IPS-15b (cell line): ENCODE results near the gene USPL1.

ENCODE experiments used
- H3K27me3 ChIP-seq: one replicate; pipeline ENCODE4 v1.6.1; 2013; ENCODE audit warnings: low read length; ENCODE audit not compliant: control insufficient read depth, insufficient read depth
- H3K36me3 ChIP-seq: one replicate; pipeline ENCODE4 v1.6.1; 2013; ENCODE audit warnings: low read length; ENCODE audit not compliant: control insufficient read depth, insufficient read depth
- H3K4me1 ChIP-seq: one replicate; pipeline ENCODE4 v1.6.1; 2013; ENCODE audit warnings: mild to moderate bottlenecking, low read length; ENCODE audit not compliant: control insufficient read depth, insufficient read depth
- H3K4me3 ChIP-seq: one replicate; pipeline ENCODE4 v1.5.1; 2013; ENCODE audit warnings: low read depth, low read length
- H3K9ac ChIP-seq: one replicate; pipeline ENCODE4 v1.6.1; 2013; ENCODE audit warnings: low read depth, mild to moderate bottlenecking, low read length
- H3K9me3 ChIP-seq: one replicate; pipeline ENCODE4 v1.6.1; 2013; ENCODE audit warnings: mild to moderate bottlenecking, low read length; ENCODE audit not compliant: control insufficient read depth, insufficient read depth

USPL1 gene

DNA sequence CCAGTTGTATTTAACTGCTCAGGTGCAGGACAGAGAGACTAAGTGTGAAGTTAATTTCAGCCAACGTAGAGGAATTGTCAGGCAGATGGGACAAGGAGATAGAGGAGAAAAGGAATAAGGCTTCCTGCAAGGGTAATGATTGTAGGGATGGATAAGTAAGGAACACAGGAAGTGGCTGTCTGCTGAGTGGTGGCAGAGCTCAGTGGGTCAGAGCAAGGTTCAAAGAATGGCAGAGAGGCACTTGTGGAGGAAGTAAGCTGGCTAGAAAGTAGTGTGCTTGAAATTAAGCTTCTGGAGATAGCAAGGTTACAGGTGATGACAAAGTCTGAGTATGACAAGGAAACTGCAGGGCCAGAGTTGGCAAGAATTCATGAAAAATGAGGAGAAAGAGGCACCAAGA lies 47.9 kb downstream of the USPL1 start:
- Histone ChIP-seq H3K36me3 (no peaks in the 10 kb centered on the region), H3K4me1 (no peaks in the 10 kb centered on the region), H3K4me3 (no peak overlapping the region), H3K9ac (no peak overlapping the region), H3K27me3 (no peaks in the 10 kb centered on the region), H3K9me3 (no peaks in the 10 kb centered on the region)

DNA sequence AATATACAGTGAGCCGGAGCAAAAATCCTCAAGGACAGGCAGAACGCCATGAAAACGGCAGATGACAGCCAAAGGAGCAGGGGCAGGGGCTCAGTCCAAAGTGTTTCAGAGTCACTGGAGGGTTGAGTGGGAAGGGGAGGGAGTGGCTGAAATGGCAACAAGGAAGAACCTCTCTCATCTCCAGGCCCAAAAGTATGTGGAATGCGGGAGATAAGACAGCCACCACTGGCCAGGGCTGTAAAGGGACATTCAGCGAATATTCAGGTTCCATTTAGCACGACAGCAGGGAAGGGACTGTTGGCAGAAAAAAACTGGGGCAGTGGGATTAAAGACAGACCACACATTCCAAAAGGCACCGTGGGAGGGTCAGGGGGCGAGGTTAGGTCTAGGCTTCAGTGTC lies 48.4 kb downstream of the USPL1 start:
- no peaks in the 10 kb centered on the region for H3K36me3 ChIP-seq
- no peaks in the 10 kb centered on the region for H3K4me1 ChIP-seq
- no peak overlapping the region for H3K9ac ChIP-seq
- H3K9me3 ChIP-seq, result no peaks in the 10 kb centered on the region
- H3K4me3 ChIP-seq, result no peak overlapping the region
- H3K27me3 ChIP-seq, result no peaks in the 10 kb centered on the region

DNA sequence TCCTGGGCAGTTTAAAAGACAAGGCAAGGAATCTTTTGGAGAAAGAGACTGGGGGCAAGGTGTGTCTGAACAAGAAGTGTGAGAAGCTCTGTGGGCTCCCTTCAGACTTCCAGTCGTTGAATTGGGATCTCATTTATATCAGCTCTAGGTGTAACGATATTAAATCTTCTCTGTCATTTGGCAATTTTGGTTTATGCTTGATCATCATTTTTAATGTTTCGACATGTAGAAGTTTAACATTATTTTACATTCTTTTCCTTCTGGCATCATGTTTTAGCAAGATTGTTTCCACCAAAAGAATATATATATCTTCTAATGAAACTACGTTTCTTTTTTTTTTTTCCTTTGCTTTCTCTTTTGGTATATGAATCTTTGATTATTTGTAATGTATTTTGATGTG lies 49.3 kb downstream of the USPL1 start:
- Histone ChIP-seq H3K4me3 (no peak overlapping the region), H3K9me3 (no peaks in the 10 kb centered on the region), H3K36me3 (no peaks in the 10 kb centered on the region), H3K27me3 (no peaks in the 10 kb centered on the region), H3K9ac (no peak overlapping the region), H3K4me1 (no peaks in the 10 kb centered on the region)

DNA sequence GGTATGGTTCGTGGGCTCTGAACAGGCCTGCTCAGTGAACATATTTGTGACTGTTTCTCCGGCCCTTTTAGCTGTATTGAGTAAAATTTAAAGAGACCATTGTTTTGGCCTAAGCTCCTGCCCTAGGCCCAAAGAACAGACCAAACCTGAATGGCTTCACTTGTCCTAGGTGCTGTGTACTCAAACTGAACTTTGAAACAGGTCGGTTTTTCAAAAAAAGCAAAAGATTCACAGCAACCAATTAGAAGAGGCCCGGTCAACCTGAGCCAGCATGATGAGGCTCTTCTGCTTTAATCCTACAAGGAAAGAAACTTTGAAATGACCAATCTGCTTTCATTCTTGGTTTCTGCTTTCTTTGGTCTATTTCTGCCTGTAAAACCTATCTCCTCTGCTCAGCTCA lies 50.6 kb downstream of the USPL1 start:
- Histone ChIP-seq H3K9me3 (no peaks in the 10 kb centered on the region), H3K27me3 (peaks cover 1% of the 10 kb centered on the region), H3K4me1 (peaks cover under 1% of the 10 kb centered on the region), H3K4me3 (no peak overlapping the region), H3K36me3 (no peaks in the 10 kb centered on the region), H3K9ac (no peak overlapping the region)

DNA sequence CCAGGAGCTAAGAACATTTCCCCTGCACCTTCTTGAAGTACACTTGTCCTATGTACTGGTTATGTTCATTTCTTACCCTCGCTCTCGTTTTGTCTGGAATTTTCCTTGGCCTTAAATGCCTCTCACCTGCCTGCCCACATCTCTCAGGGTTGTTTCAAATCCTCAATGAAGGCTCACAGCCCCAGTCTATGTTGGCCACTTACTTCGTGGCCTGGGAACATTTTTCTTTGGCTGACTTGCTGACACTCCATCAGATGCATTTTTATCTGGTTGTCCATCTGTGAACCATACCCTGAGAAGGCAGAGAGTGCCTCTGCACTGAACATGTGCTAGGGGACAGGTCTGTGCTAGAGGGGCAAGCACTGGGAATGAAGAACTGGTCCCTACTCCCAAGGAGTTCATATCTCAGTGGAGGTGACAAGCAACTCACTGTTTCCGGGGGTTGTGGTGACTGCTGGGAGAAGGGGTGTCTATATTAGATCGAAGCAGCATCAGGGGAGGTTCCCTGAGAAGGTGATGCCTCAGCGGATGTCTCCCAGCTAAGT lies 53.6 kb downstream of the USPL1 start:
- H3K9ac ChIP-seq, result no peak overlapping the region

DNA sequence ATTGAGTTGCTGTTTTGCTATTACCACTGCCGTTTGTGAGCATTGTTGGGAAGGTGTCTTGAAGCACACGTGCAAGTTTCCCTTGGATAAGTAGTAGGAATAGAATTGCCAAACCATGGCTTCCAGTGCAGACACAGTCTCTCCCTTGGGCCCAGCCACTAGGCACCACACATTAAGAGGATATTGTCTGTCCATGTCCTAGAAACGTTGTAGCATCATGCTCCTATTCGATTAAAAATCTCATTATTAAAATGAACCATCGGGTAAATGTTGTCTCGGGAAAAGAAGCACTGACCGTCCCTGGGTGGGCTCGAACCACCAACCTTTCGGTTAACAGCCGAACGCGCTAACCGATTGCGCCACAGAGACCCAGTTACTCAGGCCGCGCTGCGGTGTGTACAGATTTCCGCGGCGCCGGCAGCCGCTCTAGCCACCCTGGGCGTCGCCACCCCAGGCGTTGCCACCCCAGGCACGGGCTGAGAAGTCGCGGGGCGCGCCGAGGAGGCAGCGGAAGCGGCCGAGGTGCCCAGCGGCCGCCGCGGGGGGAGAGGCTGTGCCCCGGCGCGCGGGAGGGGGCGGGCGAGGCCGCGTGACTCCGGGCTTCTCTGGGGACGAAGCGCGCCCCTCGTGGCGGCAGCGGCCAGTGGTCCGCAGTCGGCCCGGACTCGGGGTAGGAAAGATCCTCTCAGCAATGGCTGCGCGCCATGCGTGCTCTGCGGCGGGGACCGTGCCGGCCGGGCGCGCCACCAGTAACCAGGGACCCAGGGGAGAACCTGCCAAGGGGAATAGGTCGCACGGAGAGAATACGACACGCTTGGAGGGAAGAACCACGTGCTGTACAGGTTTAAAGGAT lies 56.2 kb downstream of the USPL1 start:
- no peaks in the 10 kb centered on the region for H3K9me3 ChIP-seq
- H3K27me3 ChIP-seq, result peaks cover 16% of the 10 kb centered on the region
- peaks cover 4% of the 10 kb centered on the region for H3K4me1 ChIP-seq
- H3K9ac ChIP-seq, result peak overlapping the region; percentile 41
- peak overlapping the region; percentile 85 for H3K4me3 ChIP-seq
- H3K36me3 ChIP-seq, result no peaks in the 10 kb centered on the region

More for the DNA sequence above, 53.6 kb downstream of the USPL1 start:
- Histone ChIP-seq H3K4me3 (no peak overlapping the region), H3K9me3 (no peaks in the 10 kb centered on the region), H3K36me3 (no peaks in the 10 kb centered on the region), H3K27me3 (peaks cover 16% of the 10 kb centered on the region), H3K4me1 (peaks cover 4% of the 10 kb centered on the region)

DNA sequence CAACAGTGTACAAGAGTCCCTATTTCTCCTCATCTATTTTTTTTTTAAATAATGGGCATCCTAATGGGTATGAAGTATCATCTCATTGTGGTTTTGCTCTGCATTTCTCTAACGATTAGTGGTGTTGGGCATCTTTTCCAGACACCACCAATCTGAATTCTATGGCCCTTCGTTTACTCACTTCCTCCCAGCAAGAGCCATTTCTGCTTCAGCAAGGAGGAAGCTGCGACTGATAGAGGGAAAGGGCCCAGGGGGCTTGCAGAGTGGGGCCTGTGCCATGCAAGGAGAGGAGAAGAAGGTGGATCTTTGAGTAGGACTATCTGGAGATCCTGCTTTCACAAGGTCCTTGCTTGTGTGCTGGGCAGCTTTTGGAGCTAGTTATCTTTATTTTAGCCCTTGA lies 58.0 kb downstream of the USPL1 start:
- H3K36me3 ChIP-seq, result no peaks in the 10 kb centered on the region
- H3K9me3 ChIP-seq, result no peaks in the 10 kb centered on the region
- no peak overlapping the region for H3K9ac ChIP-seq

DNA sequence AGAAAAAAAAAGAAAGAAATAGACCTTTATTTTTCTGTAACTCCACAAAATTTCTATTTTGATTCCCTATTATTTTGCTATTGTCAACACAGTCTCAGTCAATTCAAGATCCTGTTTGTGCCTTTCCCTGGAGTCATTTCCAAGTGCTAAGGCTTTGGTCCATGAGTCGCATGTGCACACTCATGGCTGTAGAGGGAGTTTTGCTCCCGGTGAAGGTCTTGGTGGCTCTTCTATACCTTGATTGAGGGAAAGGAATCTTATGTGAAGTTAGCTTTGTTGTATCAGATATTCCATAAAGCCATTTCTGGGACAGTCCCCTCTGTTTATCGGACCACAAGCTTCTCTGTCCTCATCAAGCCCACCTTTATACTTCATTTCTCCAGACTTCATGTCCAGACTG lies 59.0 kb downstream of the USPL1 start:
- H3K9me3 ChIP-seq, result no peaks in the 10 kb centered on the region
- no peak overlapping the region for H3K4me3 ChIP-seq
- H3K27me3 ChIP-seq, result peaks cover 16% of the 10 kb centered on the region
- H3K9ac ChIP-seq, result no peak overlapping the region
- H3K36me3 ChIP-seq, result no peaks in the 10 kb centered on the region
- peaks cover 4% of the 10 kb centered on the region for H3K4me1 ChIP-seq

More for the DNA sequence above, 58.0 kb downstream of the USPL1 start:
- peaks cover 4% of the 10 kb centered on the region for H3K4me1 ChIP-seq
- H3K4me3 ChIP-seq, result no peak overlapping the region
- peaks cover 16% of the 10 kb centered on the region for H3K27me3 ChIP-seq

DNA sequence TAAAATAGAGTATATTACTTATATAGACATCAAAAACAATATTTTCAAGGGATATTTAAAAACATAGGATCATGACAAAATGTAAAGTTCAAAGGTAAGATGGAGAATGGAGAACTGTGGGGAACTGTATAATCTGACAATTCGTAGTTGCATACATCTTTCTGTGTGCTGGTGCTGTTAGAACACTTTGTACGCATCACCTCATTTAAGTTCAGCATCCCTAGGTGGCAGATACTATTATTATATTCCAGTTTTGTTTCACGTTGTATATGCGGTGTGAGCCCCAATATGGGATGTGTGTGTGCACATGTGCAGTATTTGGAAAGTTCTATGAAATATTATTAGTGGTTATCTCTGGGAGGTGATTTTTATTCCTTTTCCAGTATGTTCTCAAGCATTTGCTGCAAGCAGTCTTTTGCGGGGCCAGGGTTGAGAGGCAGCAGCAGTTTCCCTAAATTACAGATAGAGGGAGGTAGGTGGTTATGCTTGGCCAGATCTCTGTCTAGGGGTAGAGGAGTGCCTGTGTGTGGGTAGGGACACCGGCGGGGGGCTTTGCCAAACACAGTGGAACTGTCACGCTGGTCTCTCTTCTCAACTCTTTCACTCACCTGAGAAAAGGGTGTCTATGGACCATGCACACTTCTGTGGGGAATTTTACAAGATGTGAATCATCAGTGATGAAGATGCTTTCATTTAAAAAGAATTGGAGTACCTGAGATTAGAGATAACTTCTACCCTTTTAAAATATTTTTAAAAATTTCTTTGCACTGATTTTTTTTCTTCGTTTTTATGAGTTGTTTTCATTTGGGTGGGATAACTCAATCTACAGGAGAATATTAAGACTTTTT lies 62.0 kb downstream of the USPL1 start:
- no peak overlapping the region for H3K9ac ChIP-seq
- no peak overlapping the region for H3K4me3 ChIP-seq
- H3K9me3 ChIP-seq, result no peaks in the 10 kb centered on the region
- peaks cover 10% of the 10 kb centered on the region for H3K27me3 ChIP-seq
- no peaks in the 10 kb centered on the region for H3K36me3 ChIP-seq
- no peaks in the 10 kb centered on the region for H3K4me1 ChIP-seq

DNA sequence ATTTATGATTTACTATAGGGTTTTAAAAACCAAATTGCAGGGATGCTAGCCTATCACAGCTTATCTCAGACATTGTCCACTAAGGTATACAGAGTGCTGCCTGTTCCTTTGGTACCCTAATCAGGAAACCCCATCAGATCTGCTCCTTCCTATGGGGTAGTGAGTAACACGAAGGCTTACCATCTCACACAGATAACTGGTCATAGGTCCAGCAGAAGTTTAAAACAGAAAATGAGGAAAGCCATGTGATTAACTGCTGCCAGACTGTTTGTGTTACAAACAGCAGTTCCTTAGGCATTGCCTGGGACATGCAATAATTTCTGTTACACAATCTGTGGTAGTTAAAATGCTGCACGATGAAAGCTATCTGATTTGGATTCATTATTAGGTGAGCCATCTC lies 64.1 kb downstream of the USPL1 start:
- H3K9me3 ChIP-seq, result no peaks in the 10 kb centered on the region
- H3K4me1 ChIP-seq, result no peaks in the 10 kb centered on the region
- no peak overlapping the region for H3K4me3 ChIP-seq
- no peak overlapping the region for H3K9ac ChIP-seq
- no peaks in the 10 kb centered on the region for H3K36me3 ChIP-seq
- no peaks in the 10 kb centered on the region for H3K27me3 ChIP-seq

DNA sequence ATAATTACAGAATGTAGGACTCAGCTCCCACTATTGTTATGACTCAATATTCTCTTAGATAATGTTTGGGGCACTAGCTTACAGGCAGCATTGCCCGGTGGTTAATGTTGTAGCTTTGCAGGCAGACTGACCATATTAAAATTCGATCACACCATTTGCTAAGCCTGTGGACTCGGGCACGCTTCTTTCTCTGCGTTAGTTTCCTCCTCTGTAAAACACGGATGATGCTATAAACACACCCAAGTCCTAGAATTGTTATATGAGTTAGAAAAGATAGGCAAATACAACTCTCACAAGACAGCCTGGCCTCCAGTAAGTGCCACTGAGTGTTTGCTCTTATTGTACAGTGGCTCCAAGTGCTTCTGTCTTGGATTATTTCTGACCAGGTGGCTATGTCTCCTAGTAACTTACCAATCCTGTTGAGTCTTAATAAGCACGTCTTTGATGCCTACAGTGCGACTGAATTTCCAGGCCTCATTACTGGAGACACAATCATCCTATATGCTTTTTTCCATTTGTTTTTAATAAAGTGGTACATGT lies 67.7 kb downstream of the USPL1 start:
- H3K9me3 ChIP-seq, result no peaks in the 10 kb centered on the region
- no peaks in the 10 kb centered on the region for H3K27me3 ChIP-seq

More for the DNA sequence above, 67.7 kb downstream of the USPL1 start:
- no peak overlapping the region for H3K4me3 ChIP-seq
- H3K9ac ChIP-seq, result no peak overlapping the region
- no peaks in the 10 kb centered on the region for H3K4me1 ChIP-seq
- H3K36me3 ChIP-seq, result no peaks in the 10 kb centered on the region
